Measurements from ENCODE around the gene CLDN24. TPM values are rescaled to one million over a fixed set of nuclear protein-coding genes. Genes with fewer than 3 reads are reported as not detected.

Gene CLDN24
- total RNA-seq, 1 donor from 2014 or later = not detected

- no peak for DNase-seq (ENCODE audit: low spot score)
- ATAC-seq = no peak
- intact Hi-C loops (cut with DNase I) = no loop called here
These were observed 26.5 kb downstream of the CLDN24 start for GRCh38 chr4:183295711-183296110.

DNA sequence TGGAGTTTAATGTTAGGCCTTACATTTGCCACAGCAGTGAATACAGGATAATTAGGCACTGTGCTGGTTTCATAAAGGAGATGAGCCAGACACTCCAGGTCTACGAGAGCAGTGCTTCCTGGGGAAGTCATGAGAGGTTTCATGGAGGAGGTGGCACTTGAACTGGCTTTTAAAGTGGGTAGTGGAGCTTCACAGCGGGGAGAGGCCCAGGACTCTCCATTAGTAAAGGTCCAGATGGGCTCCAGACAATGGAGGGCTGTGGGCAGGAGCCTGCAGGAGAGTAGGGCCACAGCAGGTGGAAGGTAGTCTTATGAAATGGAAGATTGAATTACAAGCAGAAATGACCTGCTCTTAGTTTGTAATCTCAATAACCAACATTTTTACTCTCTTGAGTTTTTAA lies 31.2 kb downstream of the CLDN24 start:
- intact Hi-C loops (cut with DNase I) = no loop called here
- ATAC-seq (no peak), DNase-seq (ENCODE audit: low spot score) (no peak)

- intact Hi-C loops (cut with DNase I) = no loop called here
- ATAC-seq (no peak), DNase-seq (ENCODE audit: low spot score) (no peak)
These were observed 32.5 kb downstream of the CLDN24 start for GRCh38 chr4:183289688-183290087.

GRCh38 chr4:183288955-183289354 lies 33.3 kb downstream of the CLDN24 start:
- ATAC-seq = no peak

DNA sequence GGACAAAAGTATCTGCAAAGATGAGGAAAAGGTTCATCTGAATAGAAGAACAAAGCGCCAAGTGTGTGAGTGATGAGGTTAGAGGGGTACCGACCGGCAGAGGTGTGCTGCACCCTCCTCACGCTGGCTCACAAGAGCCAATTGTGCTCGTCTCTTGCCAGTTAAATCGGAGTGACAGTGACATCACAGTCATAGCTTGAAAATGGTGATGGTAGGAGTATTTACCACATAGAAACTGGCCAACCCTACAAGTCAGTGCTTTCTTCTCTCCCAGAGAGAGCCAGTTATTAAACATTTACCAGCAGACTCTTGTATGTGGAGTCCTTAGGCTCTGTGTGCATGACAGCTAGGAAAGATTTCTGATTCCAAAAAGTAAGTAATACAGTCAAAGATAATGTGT lies 34.5 kb downstream of the CLDN24 start:
- no peak for ATAC-seq
- intact Hi-C loops (cut with DNase I) = no loop called here

More at GRCh38 chr4:183288955-183289354, 33.3 kb downstream of the CLDN24 start:
- no peak for DNase-seq (ENCODE audit: low spot score)
- intact Hi-C loops (cut with DNase I) = no loop called here

GRCh38 chr4:183287309-183287659 lies 34.9 kb downstream of the CLDN24 start:
- no peak for DNase-seq (ENCODE audit: low spot score)
- no peak for ATAC-seq
- intact Hi-C loops (cut with DNase I) = no loop called here

More for the DNA sequence above, 34.5 kb downstream of the CLDN24 start:
- no peak for DNase-seq (ENCODE audit: low spot score)

- intact Hi-C loops (cut with DNase I) = no loop called here
- ATAC-seq = no peak
- no peak for DNase-seq (ENCODE audit: low spot score)
These were observed 35.5 kb downstream of the CLDN24 start for GRCh38 chr4:183286590-183287308.

- DNase-seq (ENCODE audit: low spot score) (no peak), ATAC-seq (no peak)
- intact Hi-C loops (cut with DNase I) = no loop called here
These were observed 36.3 kb downstream of the CLDN24 start for GRCh38 chr4:183285886-183286285.

GRCh38 chr4:183284965-183285364 lies 37.3 kb downstream of the CLDN24 start:
- intact Hi-C loops (cut with DNase I) = no loop called here
- DNase-seq (ENCODE audit: low spot score) (no peak), ATAC-seq (no peak)

DNA sequence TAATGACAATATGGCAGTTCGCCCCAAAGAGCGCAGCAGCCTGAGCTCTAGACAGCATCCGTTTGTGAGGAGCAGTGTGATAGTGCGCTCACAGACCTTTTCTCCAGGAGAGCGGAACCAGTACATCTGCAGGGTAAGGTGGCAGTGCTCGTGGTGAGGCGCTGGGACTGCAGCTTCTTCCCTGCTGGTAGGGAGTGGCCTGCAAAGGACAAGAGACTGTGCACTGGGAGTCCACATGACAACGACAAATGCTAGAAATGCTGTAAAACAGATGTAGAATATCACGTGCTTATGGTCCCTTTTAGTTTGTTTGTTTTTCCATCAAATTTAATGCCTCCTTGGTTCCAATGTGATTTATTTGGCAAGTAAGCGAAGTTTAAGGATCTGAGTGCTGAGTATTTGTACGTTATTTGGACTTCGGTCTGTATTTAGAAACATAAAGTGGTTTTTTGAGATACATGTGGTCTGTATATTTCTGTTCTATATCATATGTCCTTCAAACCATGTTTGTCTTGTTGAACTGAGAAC lies 37.9 kb downstream of the CLDN24 start:
- DNase-seq (ENCODE audit: low spot score) (no peak), ATAC-seq (no peak)
- intact Hi-C loops (cut with DNase I) = no loop called here

- DNase-seq (ENCODE audit: low spot score) (no peak), ATAC-seq (no peak)
- intact Hi-C loops (cut with DNase I) = no loop called here
These were observed 46.1 kb downstream of the CLDN24 start for GRCh38 chr4:183276106-183276505.

DNA sequence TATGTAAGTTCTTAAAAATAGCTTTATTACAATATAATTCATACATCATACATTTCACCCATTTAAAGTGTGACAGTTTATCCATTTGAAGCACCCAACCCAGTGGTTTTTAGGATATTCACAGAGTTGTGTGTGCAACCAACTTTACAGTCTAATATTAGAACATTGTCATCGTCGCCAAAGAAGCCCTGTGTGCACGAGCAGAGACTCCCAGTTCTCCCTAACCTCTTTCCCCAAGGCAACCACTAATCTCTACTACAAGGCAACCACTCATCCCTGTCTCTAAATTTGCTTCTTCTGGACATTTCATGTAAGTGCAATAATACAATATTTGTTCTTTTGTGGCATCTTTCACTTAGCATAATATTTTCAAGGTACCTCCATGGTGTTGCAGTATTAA lies 49.8 kb downstream of the CLDN24 start:
- intact Hi-C loops (cut with DNase I) = no loop called here

More for the DNA sequence above, 49.8 kb downstream of the CLDN24 start:
- DNase-seq (ENCODE audit: low spot score) = no peak
- ATAC-seq = no peak

Other genes starting within 250 kb of the CLDN24 start
- 67.3 TPM for gene WWC2, start 223.2 kb downstream of the CLDN24 start, total RNA-seq
- gene CLDN22, start 2.1 kb downstream of the CLDN24 start, total RNA-seq = not detected
- 16.8 TPM for gene CDKN2AIP, start 122.2 kb upstream of the CLDN24 start, total RNA-seq
- gene ING2, start 182.6 kb upstream of the CLDN24 start, total RNA-seq = 13.6 TPM